Activated CD4-positive, CD25-positive, alpha-beta regulatory T cell treated with anti-CD3 and anti-CD28 coated beads, Interleukin-2, amount 50 U/mL, for 24 hours (primary cell): ENCODE results near the gene SFN.
"Not testable (repeated sequence)": the region's sequence is repeated elsewhere in the genome, so short reads cannot be mapped to it uniquely, and the experiment has no call there.

Source experiments
- ATAC-seq, 2 donors: fragments of 150-1000 bp; cut with Tn5 transposase; one replicate each; pipeline ENCODE4 v1.10.0; 2021; ENCODE audit warnings: mild to moderate bottlenecking in 1 of 2, moderate library complexity in 1 of 2

Gene SFN

GRCh38 chr1:26839779-26840178 lies 23.2 kb upstream of the SFN start:
- ATAC-seq, result no peak

- ATAC-seq, result peak; percentile 46 to 73
Measured at GRCh38 chr1:26844424-26845196, 18.3 kb upstream of the SFN start.

GRCh38 chr1:26847826-26848225 lies 15.1 kb upstream of the SFN start:
- ATAC-seq, result not testable (repeated sequence)

- no peak for ATAC-seq
Measured at GRCh38 chr1:26848499-26848898, 14.4 kb upstream of the SFN start.

- ATAC-seq, result no peak
Measured at GRCh38 chr1:26848941-26849774, 13.8 kb upstream of the SFN start.

GRCh38 chr1:26851106-26851684 lies 11.8 kb upstream of the SFN start:
- ATAC-seq, result no peak

GRCh38 chr1:26852701-26853100 lies 10.2 kb upstream of the SFN start:
- no peak for ATAC-seq

GRCh38 chr1:26853156-26853555 lies 9.8 kb upstream of the SFN start:
- ATAC-seq, result peak; percentile 87 to 93

GRCh38 chr1:26853600-26853999 lies 9.3 kb upstream of the SFN start:
- no peak for ATAC-seq

GRCh38 chr1:26854906-26855305 lies 8.0 kb upstream of the SFN start:
- no peak for ATAC-seq

GRCh38 chr1:26855636-26856035 lies 7.3 kb upstream of the SFN start:
- ATAC-seq, result no peak

- no peak for ATAC-seq
Measured at GRCh38 chr1:26856181-26856580, 6.8 kb upstream of the SFN start.

- ATAC-seq, result no peak
Measured at GRCh38 chr1:26856604-26857469, 6.1 kb upstream of the SFN start.

GRCh38 chr1:26857473-26858060 lies 5.4 kb upstream of the SFN start:
- no peak for ATAC-seq

GRCh38 chr1:26858160-26858559 lies 4.8 kb upstream of the SFN start:
- no peak for ATAC-seq

- no peak for ATAC-seq
Measured at GRCh38 chr1:26858891-26859640, 3.9 kb upstream of the SFN start.

- ATAC-seq, result no peak
Measured at GRCh38 chr1:26861286-26861701, 1.7 kb upstream of the SFN start.

GRCh38 chr1:26861889-26862378 lies 1.0 kb upstream of the SFN start:
- ATAC-seq, result no peak

- no peak for ATAC-seq
Measured at GRCh38 chr1:26863685-26864077, 732 bp downstream of the SFN start.

GRCh38 chr1:26864610-26865480 lies 1.9 kb downstream of the SFN start:
- ATAC-seq, result peak; percentile 98
